HepG2 (cell line): ENCODE results near the gene PCARE. TPM values are rescaled to one million over a fixed set of nuclear protein-coding genes. Genes with fewer than 3 reads are reported as not detected.

Experiments used
- CREB1 ChIP-seq, 2 experiments: fragments of 450-650 bp in 1 of 2; IDR thresholded peaks; 2 replicates each; pipeline ENCODE4 v1.6.1; 2016 to 2017; ENCODE audit warnings: control low read depth in 1 of 2, mild to moderate bottlenecking in 1 of 2, missing compliant biosample characterization in 1 of 2, missing genetic modification characterization in 1 of 2
- ELF1 ChIP-seq: sonication (generic); formaldehyde crosslinking; IDR thresholded peaks from 2 replicates; pipeline ENCODE4 v1.4.0; 2020; ENCODE audit warnings: missing genetic modification reagents
- FIP1L1 ChIP-seq: fragments of 200-400 bp; formaldehyde crosslinking; IDR thresholded peaks from 2 replicates; pipeline ENCODE4 v1.6.1; 2018; ENCODE audit warnings: low read depth, mild to moderate bottlenecking, low read length, moderate library complexity, borderline replicate concordance; ENCODE audit not compliant: insufficient read depth
- HDAC1 ChIP-seq: sonication (generic); formaldehyde crosslinking; IDR thresholded peaks from 2 replicates; pipeline ENCODE4 v1.5.1; 2020; ENCODE audit warnings: mild to moderate bottlenecking, missing genetic modification reagents
- HDAC6 ChIP-seq: fragments of 200-600 bp; sonication (generic); IDR thresholded peaks from 2 replicates; pipeline ENCODE4 v1.7.0; 2017; ENCODE audit warnings: mild to moderate bottlenecking, antibody characterized with exemption, low read length, low read depth
- KAT7 ChIP-seq: IDR thresholded peaks from 2 replicates; pipeline ENCODE4 v1.6.1; 2018; ENCODE audit warnings: borderline replicate concordance, missing compliant biosample characterization
- MEIS2 ChIP-seq: sonication (generic); formaldehyde crosslinking; IDR thresholded peaks from 2 replicates; pipeline ENCODE4 v1.9.0; 2021; ENCODE audit warnings: mild to moderate bottlenecking, missing genetic modification reagents
- MIXL1 ChIP-seq: IDR thresholded peaks from 2 replicates; pipeline ENCODE4 v1.6.1; 2016
- PAX8 ChIP-seq: sonication (generic); formaldehyde crosslinking; IDR thresholded peaks from 2 replicates; pipeline ENCODE4 v1.8.0; 2022; ENCODE audit warnings: mild to moderate bottlenecking, missing genetic modification reagents, borderline replicate concordance
- SRF ChIP-seq: IDR thresholded peaks from 2 replicates; pipeline ENCODE4 v1.6.1; 2011; ENCODE audit warnings: mild to moderate bottlenecking, low read depth, low read length, moderate library complexity
- TGIF2 ChIP-seq: IDR thresholded peaks from 2 replicates; pipeline ENCODE4 v1.6.1; 2016; ENCODE audit warnings: control low read depth, missing compliant biosample characterization
- ZBTB37 ChIP-seq: sonication (generic); formaldehyde crosslinking; IDR thresholded peaks from 2 replicates; pipeline ENCODE4 v1.4.0; 2020; ENCODE audit warnings: mild to moderate bottlenecking, missing genetic modification reagents
- ZBTB7B ChIP-seq: sonication (generic); formaldehyde crosslinking; IDR thresholded peaks from 2 replicates; pipeline ENCODE4 v1.4.0; 2020; ENCODE audit warnings: missing genetic modification reagents
- ZNF329 ChIP-seq: sonication (generic); formaldehyde crosslinking; IDR thresholded peaks from 2 replicates; pipeline ENCODE4 v1.9.0; 2021; ENCODE audit warnings: low read depth, mild to moderate bottlenecking, missing genetic modification reagents
- ZNF589 ChIP-seq: sonication (generic); formaldehyde crosslinking; conservative IDR thresholded peaks from 2 replicates; pipeline ENCODE4 v1.8.0; 2022; ENCODE audit warnings: mild to moderate bottlenecking, moderate library complexity, missing genetic modification reagents
- ZNF788 ChIP-seq: sonication (generic); formaldehyde crosslinking; IDR thresholded peaks from 2 replicates; pipeline ENCODE4 v1.5.0; 2020; ENCODE audit warnings: mild to moderate bottlenecking, missing genetic modification reagents, borderline replicate concordance
- polyA plus RNA-seq, 8 experiments: library from polyadenylated mRNA; depleted of rRNA in 3 of 8; stranded (reverse) in 7 of 8; unstranded in 1 of 8; fragments of >200 nt; fragmentation: Illumina TruSeq in 4 of 8; extraction: Trizol in 4 of 8; gene quantifications; 2 replicates each; pipeline versions ENCODE4 v1.2.1 to v1.2.3, GENCODE V29; 2011 to 2016; ENCODE audit warnings: low read depth in 4 of 8, missing spikeins in 1 of 8, mixed read lengths in 1 of 8; ENCODE audit not compliant: insufficient read depth in 1 of 8
- total RNA-seq, 5 experiments: library from RNA; depleted of rRNA; stranded (reverse); fragments of >200 nt; fragmentation: Illumina TruSeq; extraction: Trizol; gene quantifications; 2 replicates each; pipeline ENCODE4 v1.2.3, GENCODE V29; 2016; ENCODE audit warnings: low read depth in 1 of 5
- TF ChIP-seq, protein P1 (sequence below): sonication (generic); formaldehyde crosslinking; IDR thresholded peaks from 2 replicates; pipeline ENCODE4 v1.5.0; 2020; ENCODE audit warnings: mild to moderate bottlenecking, missing genetic modification reagents, borderline replicate concordance
- TF ChIP-seq, protein P2 (sequence below): sonication (generic); formaldehyde crosslinking; IDR thresholded peaks from 2 replicates; pipeline ENCODE4 v1.4.0; 2020; ENCODE audit warnings: missing genetic modification reagents, borderline replicate concordance
- TF ChIP-seq, protein P3 (sequence below): sonication (generic); formaldehyde crosslinking; IDR thresholded peaks from 2 replicates; pipeline ENCODE4 v1.4.0; 2020; ENCODE audit warnings: missing genetic modification reagents, borderline replicate concordance
- TF ChIP-seq, protein P4 (sequence below): sonication (generic); formaldehyde crosslinking; IDR thresholded peaks from 2 replicates; pipeline ENCODE4 v1.8.1; 2023; ENCODE audit warnings: mild to moderate bottlenecking, moderate library complexity, missing genetic modification reagents

The PCARE gene
- total and polyA plus RNA-seq, 2 of the 13 experiments (the other 11 are each of a cell fraction or from before 2014, with no cell fraction given), result not detected

GRCh38 chr2:29108225-29108624 is 33.9 kb upstream of the PCARE start (continued):
- no peak for TF ChIP-seq ZBTB37 (CRISPR knock-in tag)
- TF ChIP-seq, protein P1, sequence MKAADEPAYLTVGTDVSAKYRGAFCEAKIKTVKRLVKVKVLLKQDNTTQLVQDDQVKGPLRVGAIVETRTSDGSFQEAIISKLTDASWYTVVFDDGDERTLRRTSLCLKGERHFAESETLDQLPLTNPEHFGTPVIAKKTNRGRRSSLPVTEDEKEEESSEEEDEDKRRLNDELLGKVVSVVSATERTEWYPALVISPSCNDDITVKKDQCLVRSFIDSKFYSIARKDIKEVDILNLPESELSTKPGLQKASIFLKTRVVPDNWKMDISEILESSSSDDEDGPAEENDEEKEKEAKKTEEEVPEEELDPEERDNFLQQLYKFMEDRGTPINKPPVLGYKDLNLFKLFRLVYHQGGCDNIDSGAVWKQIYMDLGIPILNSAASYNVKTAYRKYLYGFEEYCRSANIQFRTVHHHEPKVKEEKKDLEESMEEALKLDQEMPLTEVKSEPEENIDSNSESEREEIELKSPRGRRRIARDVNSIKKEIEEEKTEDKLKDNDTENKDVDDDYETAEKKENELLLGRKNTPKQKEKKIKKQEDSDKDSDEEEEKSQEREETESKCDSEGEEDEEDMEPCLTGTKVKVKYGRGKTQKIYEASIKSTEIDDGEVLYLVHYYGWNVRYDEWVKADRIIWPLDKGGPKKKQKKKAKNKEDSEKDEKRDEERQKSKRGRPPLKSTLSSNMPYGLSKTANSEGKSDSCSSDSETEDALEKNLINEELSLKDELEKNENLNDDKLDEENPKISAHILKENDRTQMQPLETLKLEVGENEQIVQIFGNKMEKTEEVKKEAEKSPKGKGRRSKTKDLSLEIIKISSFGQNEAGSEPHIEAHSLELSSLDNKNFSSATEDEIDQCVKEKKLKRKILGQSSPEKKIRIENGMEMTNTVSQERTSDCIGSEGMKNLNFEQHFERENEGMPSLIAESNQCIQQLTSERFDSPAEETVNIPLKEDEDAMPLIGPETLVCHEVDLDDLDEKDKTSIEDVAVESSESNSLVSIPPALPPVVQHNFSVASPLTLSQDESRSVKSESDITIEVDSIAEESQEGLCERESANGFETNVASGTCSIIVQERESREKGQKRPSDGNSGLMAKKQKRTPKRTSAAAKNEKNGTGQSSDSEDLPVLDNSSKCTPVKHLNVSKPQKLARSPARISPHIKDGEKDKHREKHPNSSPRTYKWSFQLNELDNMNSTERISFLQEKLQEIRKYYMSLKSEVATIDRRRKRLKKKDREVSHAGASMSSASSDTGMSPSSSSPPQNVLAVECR, result no peak
- no peak for TF ChIP-seq MIXL1
- TF ChIP-seq FIP1L1, result no peak
- TF ChIP-seq TGIF2, result no peak
- TF ChIP-seq HDAC1 (CRISPR knock-in tag), result no peak
- no peak for TF ChIP-seq ZNF589 (CRISPR knock-in tag)
- TF ChIP-seq PAX8 (CRISPR knock-in tag), result no peak
- no peak for TF ChIP-seq MEIS2 (CRISPR knock-in tag)
- no peak for TF ChIP-seq HDAC6
- no peak for TF ChIP-seq CREB1 (IDR thresholded peaks at IDR 0.05)
- TF ChIP-seq CREB1 (CRISPR knock-in tag; IDR thresholded peaks at IDR 0.05), result no peak
- TF ChIP-seq, protein P2, sequence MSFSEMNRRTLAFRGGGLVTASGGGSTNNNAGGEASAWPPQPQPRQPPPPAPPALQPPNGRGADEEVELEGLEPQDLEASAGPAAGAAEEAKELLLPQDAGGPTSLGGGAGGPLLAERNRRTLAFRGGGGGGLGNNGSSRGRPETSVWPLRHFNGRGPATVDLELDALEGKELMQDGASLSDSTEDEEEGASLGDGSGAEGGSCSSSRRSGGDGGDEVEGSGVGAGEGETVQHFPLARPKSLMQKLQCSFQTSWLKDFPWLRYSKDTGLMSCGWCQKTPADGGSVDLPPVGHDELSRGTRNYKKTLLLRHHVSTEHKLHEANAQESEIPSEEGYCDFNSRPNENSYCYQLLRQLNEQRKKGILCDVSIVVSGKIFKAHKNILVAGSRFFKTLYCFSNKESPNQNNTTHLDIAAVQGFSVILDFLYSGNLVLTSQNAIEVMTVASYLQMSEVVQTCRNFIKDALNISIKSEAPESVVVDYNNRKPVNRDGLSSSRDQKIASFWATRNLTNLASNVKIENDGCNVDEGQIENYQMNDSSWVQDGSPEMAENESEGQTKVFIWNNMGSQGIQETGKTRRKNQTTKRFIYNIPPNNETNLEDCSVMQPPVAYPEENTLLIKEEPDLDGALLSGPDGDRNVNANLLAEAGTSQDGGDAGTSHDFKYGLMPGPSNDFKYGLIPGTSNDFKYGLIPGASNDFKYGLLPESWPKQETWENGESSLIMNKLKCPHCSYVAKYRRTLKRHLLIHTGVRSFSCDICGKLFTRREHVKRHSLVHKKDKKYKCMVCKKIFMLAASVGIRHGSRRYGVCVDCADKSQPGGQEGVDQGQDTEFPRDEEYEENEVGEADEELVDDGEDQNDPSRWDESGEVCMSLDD (CRISPR knock-in tag), result no peak
- TF ChIP-seq ELF1, result no peak
- TF ChIP-seq KAT7, result no peak
- TF ChIP-seq, protein P3, sequence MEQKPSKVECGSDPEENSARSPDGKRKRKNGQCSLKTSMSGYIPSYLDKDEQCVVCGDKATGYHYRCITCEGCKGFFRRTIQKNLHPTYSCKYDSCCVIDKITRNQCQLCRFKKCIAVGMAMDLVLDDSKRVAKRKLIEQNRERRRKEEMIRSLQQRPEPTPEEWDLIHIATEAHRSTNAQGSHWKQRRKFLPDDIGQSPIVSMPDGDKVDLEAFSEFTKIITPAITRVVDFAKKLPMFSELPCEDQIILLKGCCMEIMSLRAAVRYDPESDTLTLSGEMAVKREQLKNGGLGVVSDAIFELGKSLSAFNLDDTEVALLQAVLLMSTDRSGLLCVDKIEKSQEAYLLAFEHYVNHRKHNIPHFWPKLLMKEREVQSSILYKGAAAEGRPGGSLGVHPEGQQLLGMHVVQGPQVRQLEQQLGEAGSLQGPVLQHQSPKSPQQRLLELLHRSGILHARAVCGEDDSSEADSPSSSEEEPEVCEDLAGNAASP (CRISPR knock-in tag), result peak; percentile 44; the same call in 1 of the 2 replicates
- TF ChIP-seq, protein P4, sequence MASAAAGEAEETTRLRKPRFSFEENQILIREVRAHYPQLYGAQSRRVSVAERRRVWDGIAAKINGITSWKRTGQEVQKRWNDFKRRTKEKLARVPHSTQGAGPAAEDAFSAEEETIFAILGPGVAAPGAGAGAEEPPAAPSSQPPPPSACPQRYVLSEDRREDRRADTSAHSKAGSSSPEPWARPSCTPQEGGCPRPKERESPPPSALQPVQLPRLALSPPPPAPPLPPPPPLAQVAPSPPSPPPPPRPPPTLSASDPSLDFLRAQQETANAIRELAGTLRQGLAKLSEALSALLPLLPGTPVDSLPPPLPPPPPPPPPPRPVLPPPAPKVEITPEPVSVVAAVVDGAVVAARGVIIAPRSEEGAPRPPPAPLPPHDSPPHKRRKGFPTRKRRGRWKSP, result peak; percentile 44; the same call in 1 of the 2 replicates
- no peak for TF ChIP-seq SRF
- TF ChIP-seq ZNF329 (CRISPR knock-in tag), result no peak
- no peak for TF ChIP-seq ZNF788
- no peak for TF ChIP-seq ZBTB7B (CRISPR knock-in tag)
